Measurements from ENCODE around the gene ANKRD29.

ANKRD29 gene

GRCh38 chr18:23631312-23631711 lies 31.4 kb downstream of the ANKRD29 start:
- no peak for TF ChIP-seq TEAD4 (IDR thresholded peaks at IDR 0.05)
- TF ChIP-seq ZBTB7A (IDR thresholded peaks at IDR 0.05; ENCODE audit: low read depth) = no peak
- TF ChIP-seq YY1 (IDR thresholded peaks at IDR 0.05; ENCODE audit: low read depth) = no peak
- no peak for TF ChIP-seq USF1 (IDR thresholded peaks at IDR 0.05)
- TF ChIP-seq TCF12 (IDR thresholded peaks at IDR 0.05; ENCODE audit: low read depth) = no peak
- TF ChIP-seq CREB1 (IDR thresholded peaks at IDR 0.05; ENCODE audit: low read depth) = no peak
- TF ChIP-seq RAD21 (IDR thresholded peaks at IDR 0.05; ENCODE audit: low read depth) = no peak
- TF ChIP-seq EGR1 (IDR thresholded peaks at IDR 0.05) = no peak

- TF ChIP-seq REST (IDR thresholded peaks at IDR 0.05; ENCODE audit: low read depth) = no peak
- no peak for TF ChIP-seq YY1 (IDR thresholded peaks at IDR 0.05; ENCODE audit: low read depth)
- TF ChIP-seq MAX (IDR thresholded peaks at IDR 0.05) = no peak
- no peak for TF ChIP-seq EP300 (IDR thresholded peaks at IDR 0.05; ENCODE audit: borderline replicate concordance)
- TF ChIP-seq NFIC (IDR thresholded peaks at IDR 0.05) = no peak
- TF ChIP-seq RAD21 (IDR thresholded peaks at IDR 0.05; ENCODE audit: low read depth) = no peak
- no peak for TF ChIP-seq TCF12 (IDR thresholded peaks at IDR 0.05; ENCODE audit: low read depth)
- TF ChIP-seq ZBTB7A (IDR thresholded peaks at IDR 0.05; ENCODE audit: low read depth) = no peak
- no peak for TF ChIP-seq CEBPB (IDR thresholded peaks at IDR 0.05)
- no peak for TF ChIP-seq CREB1 (IDR thresholded peaks at IDR 0.05; ENCODE audit: low read depth)
- TF ChIP-seq EGR1 (IDR thresholded peaks at IDR 0.05) = no peak
- TF ChIP-seq TEAD4 (IDR thresholded peaks at IDR 0.05) = no peak
- no peak for TF ChIP-seq TAF1 (IDR thresholded peaks at IDR 0.05; ENCODE audit: low read depth)
- no peak for TF ChIP-seq USF1 (IDR thresholded peaks at IDR 0.05)
- TF ChIP-seq FOXM1 (IDR thresholded peaks at IDR 0.05; ENCODE audit: borderline replicate concordance, low read depth) = no peak
Observed at GRCh38 chr18:23629444-23629946, 33.2 kb downstream of the ANKRD29 start.

GRCh38 chr18:23627970-23628369 lies 34.7 kb downstream of the ANKRD29 start:
- TF ChIP-seq TEAD4 (IDR thresholded peaks at IDR 0.05) (no peak), TAF1 (IDR thresholded peaks at IDR 0.05; ENCODE audit: low read depth) (no peak), CREB1 (IDR thresholded peaks at IDR 0.05; ENCODE audit: low read depth) (no peak), RAD21 (IDR thresholded peaks at IDR 0.05; ENCODE audit: low read depth) (no peak), REST (IDR thresholded peaks at IDR 0.05; ENCODE audit: low read depth) (no peak), YY1 (IDR thresholded peaks at IDR 0.05; ENCODE audit: low read depth) (no peak), ZBTB7A (IDR thresholded peaks at IDR 0.05; ENCODE audit: low read depth) (no peak), CEBPB (IDR thresholded peaks at IDR 0.05) (no peak), NFIC (IDR thresholded peaks at IDR 0.05) (no peak), EGR1 (IDR thresholded peaks at IDR 0.05) (no peak), USF1 (IDR thresholded peaks at IDR 0.05) (no peak), MAX (IDR thresholded peaks at IDR 0.05) (no peak), FOXM1 (IDR thresholded peaks at IDR 0.05; ENCODE audit: borderline replicate concordance, low read depth) (no peak), EP300 (IDR thresholded peaks at IDR 0.05; ENCODE audit: borderline replicate concordance) (no peak), TCF12 (IDR thresholded peaks at IDR 0.05; ENCODE audit: low read depth) (no peak)

- TF ChIP-seq YY1 (IDR thresholded peaks at IDR 0.05; ENCODE audit: low read depth) = no peak
- peak; percentile 13; the same call in 1 of the 2 replicates for TF ChIP-seq EP300 (IDR thresholded peaks at IDR 0.05; ENCODE audit: borderline replicate concordance)
- no peak for TF ChIP-seq REST (IDR thresholded peaks at IDR 0.05; ENCODE audit: low read depth)
- TF ChIP-seq NFIC (IDR thresholded peaks at IDR 0.05) = 0 out of 2 replicates have a peak, but pooled peaks have one; percentile 18
- no peak for TF ChIP-seq RAD21 (IDR thresholded peaks at IDR 0.05; ENCODE audit: low read depth)
Observed at GRCh38 chr18:23627321-23627720, 35.4 kb downstream of the ANKRD29 start.
